ENCODE measurements around the gene DDAH2.

The DDAH2 gene

GRCh38 chr6:31702405-31702818 is 26.7 kb downstream of the DDAH2 start:
- ATAC-seq: peak; percentile 45
- no peak for TF ChIP-seq ARNTL (CRISPR knock-in tag; IDR thresholded peaks at IDR 0.05; ENCODE audit: borderline replicate concordance, low read depth)
- TF ChIP-seq ZC3H10 (CRISPR knock-in tag; IDR thresholded peaks at IDR 0.05): no peak
- no peak for TF ChIP-seq POU6F1 (CRISPR knock-in tag; IDR thresholded peaks at IDR 0.05; ENCODE audit: borderline replicate concordance, low read depth)
- TF ChIP-seq TOX (CRISPR knock-in tag; IDR thresholded peaks at IDR 0.05; ENCODE audit: borderline replicate concordance): no peak
- no peak for TF ChIP-seq BACH2 (CRISPR knock-in tag; IDR thresholded peaks at IDR 0.05; ENCODE audit: borderline replicate concordance)
- no peak for TF ChIP-seq GLIS3 (CRISPR knock-in tag; IDR thresholded peaks at IDR 0.05)
- no peak for TF ChIP-seq PPARA (CRISPR knock-in tag; IDR thresholded peaks at IDR 0.05; ENCODE audit: borderline replicate concordance)
- TF ChIP-seq CREB5 (CRISPR knock-in tag; IDR thresholded peaks at IDR 0.05; ENCODE audit: low read depth): no peak
- no peak for TF ChIP-seq ZNF565 (CRISPR knock-in tag; conservative IDR thresholded peaks at IDR 0.05; ENCODE audit: low read depth)
- no peak for TF ChIP-seq SNAI2 (CRISPR knock-in tag; IDR thresholded peaks at IDR 0.05)
- TF ChIP-seq OSR1 (CRISPR knock-in tag; IDR thresholded peaks at IDR 0.05): no peak
- TF ChIP-seq, protein P1, sequence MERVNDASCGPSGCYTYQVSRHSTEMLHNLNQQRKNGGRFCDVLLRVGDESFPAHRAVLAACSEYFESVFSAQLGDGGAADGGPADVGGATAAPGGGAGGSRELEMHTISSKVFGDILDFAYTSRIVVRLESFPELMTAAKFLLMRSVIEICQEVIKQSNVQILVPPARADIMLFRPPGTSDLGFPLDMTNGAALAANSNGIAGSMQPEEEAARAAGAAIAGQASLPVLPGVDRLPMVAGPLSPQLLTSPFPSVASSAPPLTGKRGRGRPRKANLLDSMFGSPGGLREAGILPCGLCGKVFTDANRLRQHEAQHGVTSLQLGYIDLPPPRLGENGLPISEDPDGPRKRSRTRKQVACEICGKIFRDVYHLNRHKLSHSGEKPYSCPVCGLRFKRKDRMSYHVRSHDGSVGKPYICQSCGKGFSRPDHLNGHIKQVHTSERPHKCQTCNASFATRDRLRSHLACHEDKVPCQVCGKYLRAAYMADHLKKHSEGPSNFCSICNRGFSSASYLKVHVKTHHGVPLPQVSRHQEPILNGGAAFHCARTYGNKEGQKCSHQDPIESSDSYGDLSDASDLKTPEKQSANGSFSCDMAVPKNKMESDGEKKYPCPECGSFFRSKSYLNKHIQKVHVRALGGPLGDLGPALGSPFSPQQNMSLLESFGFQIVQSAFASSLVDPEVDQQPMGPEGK (CRISPR knock-in tag; IDR thresholded peaks at IDR 0.05; ENCODE audit: borderline replicate concordance): no peak
- TF ChIP-seq ZNF70 (CRISPR knock-in tag; IDR thresholded peaks at IDR 0.05): no peak
- TF ChIP-seq, protein P2, sequence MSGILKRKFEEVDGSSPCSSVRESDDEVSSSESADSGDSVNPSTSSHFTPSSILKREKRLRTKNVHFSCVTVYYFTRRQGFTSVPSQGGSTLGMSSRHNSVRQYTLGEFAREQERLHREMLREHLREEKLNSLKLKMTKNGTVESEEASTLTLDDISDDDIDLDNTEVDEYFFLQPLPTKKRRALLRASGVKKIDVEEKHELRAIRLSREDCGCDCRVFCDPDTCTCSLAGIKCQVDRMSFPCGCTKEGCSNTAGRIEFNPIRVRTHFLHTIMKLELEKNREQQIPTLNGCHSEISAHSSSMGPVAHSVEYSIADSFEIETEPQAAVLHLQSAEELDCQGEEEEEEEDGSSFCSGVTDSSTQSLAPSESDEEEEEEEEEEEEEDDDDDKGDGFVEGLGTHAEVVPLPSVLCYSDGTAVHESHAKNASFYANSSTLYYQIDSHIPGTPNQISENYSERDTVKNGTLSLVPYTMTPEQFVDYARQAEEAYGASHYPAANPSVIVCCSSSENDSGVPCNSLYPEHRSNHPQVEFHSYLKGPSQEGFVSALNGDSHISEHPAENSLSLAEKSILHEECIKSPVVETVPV (CRISPR knock-in tag; IDR thresholded peaks at IDR 0.05): no peak
- TF ChIP-seq ESRRG (CRISPR knock-in tag; IDR thresholded peaks at IDR 0.05): no peak
- TF ChIP-seq ISL1 (CRISPR knock-in tag; IDR thresholded peaks at IDR 0.05): no peak

DNA sequence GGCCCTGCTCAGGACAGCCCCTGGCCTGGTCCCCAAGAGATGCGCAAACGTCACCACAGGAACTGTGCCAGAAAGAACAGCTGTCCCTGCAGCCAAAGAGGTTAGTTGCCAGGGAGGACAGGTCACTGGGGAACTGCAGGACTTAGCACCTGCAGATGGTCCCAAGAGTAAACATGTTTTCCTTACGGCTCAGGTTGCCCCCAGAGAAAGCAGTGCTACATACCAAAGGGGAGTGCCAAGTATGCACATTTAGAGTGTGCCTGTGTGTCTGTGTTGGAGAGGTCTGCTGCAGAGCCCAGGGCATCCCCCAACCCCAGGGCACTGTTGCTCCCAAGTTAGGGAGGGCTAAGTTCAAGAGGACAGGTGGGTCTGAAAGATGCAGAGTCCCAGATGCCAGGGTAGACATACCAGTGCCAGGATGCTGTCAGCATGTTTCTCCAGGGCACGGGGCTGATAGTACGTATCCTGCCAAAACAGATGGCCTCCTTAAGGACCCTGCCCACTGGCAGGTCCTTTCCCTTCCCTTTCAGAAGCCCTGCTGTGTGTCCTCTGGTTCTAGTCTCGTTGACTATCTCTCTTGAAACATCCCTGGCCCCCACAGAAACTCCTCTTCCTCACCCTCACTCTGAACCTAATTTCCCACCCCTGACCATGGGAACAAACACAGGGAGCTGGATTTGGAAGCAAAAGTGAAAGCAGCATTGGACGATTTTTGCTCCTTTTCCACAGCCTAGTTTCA is 27.3 kb downstream of the DDAH2 start:
- peak; percentile 3; the same call in 1 of the 3 replicates for ATAC-seq
- no peak for TF ChIP-seq ZNF565 (CRISPR knock-in tag; conservative IDR thresholded peaks at IDR 0.05; ENCODE audit: low read depth)
- TF ChIP-seq, protein P1 (CRISPR knock-in tag; IDR thresholded peaks at IDR 0.05; ENCODE audit: borderline replicate concordance): no peak
- TF ChIP-seq TSHZ2 (CRISPR knock-in tag; IDR thresholded peaks at IDR 0.05): no peak
- no peak for TF ChIP-seq ISL1 (CRISPR knock-in tag; IDR thresholded peaks at IDR 0.05)
- TF ChIP-seq RARB (CRISPR knock-in tag; IDR thresholded peaks at IDR 0.05): no peak
- no peak for TF ChIP-seq ZC3H10 (CRISPR knock-in tag; IDR thresholded peaks at IDR 0.05)
- no peak for TF ChIP-seq SNAI2 (CRISPR knock-in tag; IDR thresholded peaks at IDR 0.05)
- TF ChIP-seq BACH2 (CRISPR knock-in tag; IDR thresholded peaks at IDR 0.05; ENCODE audit: borderline replicate concordance): no peak
- no peak for TF ChIP-seq GLIS3 (CRISPR knock-in tag; IDR thresholded peaks at IDR 0.05)
- no peak for TF ChIP-seq OSR1 (CRISPR knock-in tag; IDR thresholded peaks at IDR 0.05)
- TF ChIP-seq ZNF70 (CRISPR knock-in tag; IDR thresholded peaks at IDR 0.05): no peak
- TF ChIP-seq CSDC2 (CRISPR knock-in tag; IDR thresholded peaks at IDR 0.05): no peak
- no peak for TF ChIP-seq ZNF8 (CRISPR knock-in tag; IDR thresholded peaks at IDR 0.05)
- no peak for TF ChIP-seq ARNTL (CRISPR knock-in tag; IDR thresholded peaks at IDR 0.05; ENCODE audit: borderline replicate concordance, low read depth)
